ENCODE results near the gene PPARD.
"Not testable (repeated sequence)": the region's sequence is repeated elsewhere in the genome, so short reads cannot be mapped to it uniquely, and the experiment has no call there.

The PPARD gene

DNA sequence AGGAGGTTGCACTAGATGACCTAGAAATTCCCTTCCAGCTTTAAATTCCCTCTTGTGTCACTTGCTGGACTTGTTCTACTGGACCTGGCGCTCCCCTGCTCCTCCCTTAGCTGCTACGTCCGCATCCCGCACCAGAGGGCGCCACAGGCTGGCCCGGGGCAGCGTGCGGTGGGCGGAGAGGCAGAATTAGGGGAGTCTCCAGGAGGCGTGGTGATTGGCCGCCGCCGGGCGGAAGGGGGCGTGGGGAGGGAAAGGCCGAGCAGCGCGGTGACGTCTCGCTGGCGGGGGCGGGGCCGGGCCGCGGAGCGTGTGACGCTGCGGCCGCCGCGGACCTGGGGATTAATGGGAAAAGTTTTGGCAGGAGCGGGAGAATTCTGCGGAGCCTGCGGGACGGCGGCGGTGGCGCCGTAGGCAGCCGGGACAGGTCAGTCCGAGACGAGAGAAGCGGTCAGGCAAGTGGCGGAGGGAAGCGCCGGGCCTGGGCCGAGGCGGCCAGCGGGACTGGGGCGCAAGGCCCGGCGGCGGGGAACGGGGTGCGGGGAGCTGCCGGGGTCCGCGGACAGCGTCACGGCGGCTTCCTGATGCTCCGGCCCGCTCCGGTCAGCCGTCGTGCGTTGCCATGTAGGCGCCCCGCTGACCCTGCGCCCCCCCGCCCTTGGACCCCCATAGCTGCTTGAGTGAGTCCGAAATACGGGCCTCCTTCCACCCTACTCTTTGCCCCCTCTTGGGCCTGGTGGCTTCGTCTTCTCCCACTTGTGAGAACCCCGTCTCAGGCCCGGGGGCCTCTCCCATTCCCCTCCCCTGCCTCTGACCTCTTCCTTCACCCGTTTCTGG, at the start of gene PPARD:
TSS of gene PPARD (plus strand) at position 301 of the 834 bp plus-strand sequence. CDS start 68,530 bp downstream, outside the sequence.
- peak; percentile 87 for FAIRE-seq
- DNase-seq (ENCODE audit: low spot score), result peak; percentile 100

DNA sequence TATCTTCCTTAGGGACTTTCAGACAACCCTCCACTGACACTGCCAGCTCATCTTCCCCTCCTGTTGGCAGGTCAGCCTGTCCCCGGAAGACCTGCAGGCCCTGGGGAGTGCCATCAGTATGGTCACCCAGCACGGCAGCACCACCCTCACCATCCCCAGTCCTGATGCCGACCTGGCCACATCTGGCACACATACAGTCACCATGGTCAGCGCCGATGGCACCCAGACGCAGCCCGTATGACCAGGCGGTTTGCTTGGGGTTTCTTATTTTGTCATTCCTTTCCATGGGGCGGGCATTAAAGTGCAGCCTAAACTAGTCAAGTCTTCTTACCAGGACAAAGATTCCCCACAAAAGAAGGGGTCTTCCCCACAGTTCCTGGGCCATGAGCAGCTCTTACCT, 48.7 kb upstream of the PPARD start:
- no peak for DNase-seq (ENCODE audit: low spot score)
- no peak for FAIRE-seq

DNA sequence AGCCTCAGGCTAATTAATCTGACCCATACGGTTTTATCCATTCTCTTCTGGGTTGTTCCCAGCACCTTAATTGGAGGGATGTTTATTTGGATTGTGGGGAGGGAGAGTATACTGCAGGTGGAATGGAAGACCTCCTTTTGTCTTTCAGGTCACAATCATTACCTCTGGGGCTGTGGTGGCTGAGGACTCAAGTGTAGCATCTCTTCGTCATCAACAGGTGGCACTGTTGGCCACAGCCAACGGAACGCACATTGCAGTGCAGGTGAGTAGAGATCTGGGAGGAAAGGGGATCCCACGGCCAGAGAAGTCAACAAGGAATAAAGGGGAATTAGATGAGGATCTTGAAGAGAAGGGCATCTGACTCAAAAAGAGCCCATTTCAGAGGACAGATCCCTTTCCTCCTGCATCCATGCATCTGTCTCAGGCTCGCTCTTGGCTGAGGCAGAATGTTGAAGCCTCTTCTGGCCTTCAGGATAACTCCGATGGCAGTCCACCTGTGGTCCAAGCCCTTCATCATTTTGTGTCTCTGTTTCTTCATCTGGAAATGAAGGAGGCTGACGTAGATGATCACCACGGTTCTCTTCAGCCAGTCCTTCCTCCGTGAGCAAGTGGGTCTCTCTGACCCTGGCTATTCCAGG, 47.9 kb upstream of the PPARD start:
- FAIRE-seq (peak; percentile 73), DNase-seq (ENCODE audit: low spot score) (peak; percentile 78)

DNA sequence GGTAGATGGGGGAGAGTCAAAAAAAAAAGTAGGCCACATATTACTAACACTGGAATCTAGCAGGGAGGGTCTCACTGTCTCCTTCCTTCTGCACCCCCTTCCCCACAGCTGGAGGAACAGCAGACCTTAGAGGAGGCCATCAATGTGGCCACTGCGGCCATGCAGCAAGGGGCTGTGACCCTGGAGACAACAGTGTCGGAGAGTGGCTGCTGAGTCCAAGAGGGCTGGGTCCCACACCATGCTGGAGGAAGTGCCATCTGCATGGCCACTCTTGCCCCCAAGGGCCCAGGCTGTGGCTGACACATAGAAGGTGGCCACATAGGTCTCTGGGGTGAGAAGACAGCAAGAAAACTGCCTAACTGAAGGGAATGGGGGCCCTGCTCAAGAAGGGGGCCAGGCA, 47.3 kb upstream of the PPARD start:
- FAIRE-seq (no peak), DNase-seq (ENCODE audit: low spot score) (no peak)

DNA sequence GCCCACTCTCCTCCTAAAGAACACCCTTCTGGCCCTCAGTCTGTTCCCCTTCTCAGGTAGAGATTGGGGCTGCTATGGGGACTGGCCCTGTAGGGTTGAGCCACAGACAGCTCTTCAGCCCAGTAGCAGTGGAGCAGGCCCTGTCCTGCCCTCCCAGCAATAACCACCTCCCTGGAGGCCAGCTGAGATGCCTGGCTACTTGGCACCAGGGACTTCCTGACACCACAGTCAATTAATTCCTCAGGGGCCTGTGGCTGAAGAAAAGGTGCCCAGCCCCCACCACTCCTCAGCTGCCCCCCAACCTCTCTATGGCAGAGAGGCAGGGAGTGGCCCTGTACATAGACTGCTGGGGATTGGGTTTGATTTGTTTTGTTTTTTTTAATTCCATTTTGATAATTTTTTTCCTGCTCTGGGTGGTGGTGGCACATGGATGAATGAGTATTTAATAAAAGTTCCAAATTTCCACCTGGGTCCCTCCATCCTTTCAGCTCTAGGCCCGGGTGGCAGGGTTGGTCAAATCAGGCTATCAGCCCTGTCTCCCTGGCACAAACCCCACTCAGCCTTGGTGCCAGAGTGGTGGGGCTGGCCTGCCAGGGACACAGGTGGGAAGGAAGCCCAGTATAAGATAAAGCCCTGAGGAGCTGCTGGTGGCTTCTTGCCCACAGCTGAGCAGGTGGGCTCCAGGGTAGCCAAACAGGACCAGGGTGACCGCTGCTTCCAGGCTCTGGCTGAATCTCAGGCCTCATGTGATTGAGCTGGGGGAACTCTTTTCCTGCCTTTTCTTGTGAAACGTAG, 46.6 kb upstream of the PPARD start:
- FAIRE-seq (no peak), DNase-seq (ENCODE audit: low spot score) (no peak)

DNA sequence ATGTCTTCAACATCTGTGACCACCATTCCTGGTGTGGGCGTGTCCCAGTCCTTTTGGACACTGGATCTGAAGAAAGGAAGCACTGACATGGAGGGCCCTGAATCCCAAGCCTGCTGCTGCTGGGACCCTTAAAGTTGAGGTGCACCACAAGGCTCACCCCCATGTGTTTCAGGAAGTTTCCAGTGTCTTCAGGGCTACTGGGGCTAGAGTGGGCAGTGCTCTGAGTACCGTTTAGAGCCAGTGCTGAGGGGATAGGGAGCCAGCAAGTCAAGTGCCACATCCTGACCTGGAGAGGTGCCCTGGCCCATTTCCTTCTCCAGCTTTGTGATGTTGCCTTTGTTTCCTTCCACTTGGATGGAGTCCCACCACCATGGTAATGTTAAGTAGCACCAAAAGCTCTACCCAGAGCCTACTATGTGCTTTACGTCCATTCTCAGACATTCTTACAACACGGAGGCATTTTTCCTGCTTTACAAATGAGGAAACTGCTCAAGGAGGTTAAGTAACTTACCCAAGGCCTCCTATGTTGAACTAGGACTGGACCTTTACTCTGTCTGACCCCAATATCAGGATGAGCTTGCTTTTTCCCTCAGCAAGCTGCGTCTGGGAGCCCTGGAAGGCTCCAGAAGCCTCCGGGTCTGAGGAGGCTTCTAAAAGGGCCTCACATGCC, 45.3 kb upstream of the PPARD start:
- FAIRE-seq, result no peak
- DNase-seq (ENCODE audit: low spot score), result no peak

DNA sequence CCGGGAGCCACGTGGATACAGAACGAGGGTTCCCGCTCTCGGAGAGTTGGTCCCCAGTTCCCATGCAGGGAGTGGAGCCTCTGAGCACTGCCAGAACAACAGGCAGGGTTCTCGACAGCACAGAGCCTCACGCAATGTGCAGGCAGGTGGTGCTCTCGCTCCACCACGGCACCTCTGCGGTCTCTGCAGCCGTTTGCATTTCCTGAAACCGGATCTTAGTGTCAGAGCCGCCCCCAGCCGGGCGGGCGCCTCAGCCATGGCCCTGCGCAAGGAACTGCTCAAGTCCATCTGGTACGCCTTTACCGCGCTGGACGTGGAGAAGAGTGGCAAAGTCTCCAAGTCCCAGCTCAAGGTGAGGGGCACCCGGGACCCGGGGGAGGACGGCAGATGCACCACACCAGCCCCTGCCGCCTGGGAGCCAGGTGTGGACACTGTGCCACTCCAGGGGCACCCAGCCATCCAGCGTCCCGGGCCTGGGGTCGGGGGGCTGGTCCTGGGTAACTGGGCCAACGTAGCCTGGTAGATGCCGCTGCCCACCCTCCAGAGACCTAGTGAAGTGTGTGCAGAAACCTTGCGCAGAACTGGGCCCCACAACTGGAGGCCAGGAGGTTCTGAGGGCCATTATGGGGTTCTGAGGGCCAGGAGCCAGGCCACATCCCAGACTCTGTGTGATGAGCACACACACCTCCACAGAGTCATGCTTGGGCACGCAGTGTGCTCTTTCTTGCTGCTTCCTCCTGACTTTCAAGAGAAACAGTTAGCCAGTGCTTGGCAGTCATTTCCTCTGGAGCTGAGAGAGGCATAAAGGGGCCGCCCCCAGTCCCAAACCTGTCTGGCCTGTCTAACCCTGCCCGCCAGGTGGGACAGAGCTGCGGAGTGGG, 44.5 kb upstream of the PPARD start, which contains the start of gene DEF6:
TSS of gene DEF6 (plus strand) at position 218 of the 881 bp plus-strand sequence. CDS start at position 257, 39 bp downstream.
- peak; percentile 45 for DNase-seq (ENCODE audit: low spot score)
- no peak for FAIRE-seq

DNA sequence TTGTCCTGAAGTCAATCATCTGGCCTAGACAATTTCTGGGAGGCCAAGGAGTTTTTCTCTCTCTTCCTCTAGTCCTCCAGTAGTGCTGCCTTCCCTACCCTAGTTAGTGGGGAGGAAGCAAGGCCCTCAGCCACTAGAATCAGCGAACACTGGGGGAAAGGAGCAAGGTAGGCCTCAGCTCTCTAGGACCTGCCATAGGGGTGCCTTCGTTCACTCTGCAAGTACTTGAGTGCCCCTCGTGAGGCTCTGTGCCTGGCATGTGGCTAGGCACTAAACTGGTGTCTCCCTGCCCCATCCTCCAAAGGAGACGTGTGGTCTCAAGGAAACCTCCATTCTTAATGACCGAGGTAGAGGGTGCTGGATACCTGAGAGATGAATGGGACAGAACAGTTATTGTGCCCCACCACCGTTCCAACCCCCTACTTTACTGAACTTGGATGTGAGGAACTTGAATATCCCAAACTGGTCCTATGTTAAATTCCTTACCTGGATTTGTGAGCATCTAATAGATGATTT, 43.7 kb upstream of the PPARD start:
- FAIRE-seq (no peak), DNase-seq (ENCODE audit: low spot score) (no peak)

DNA sequence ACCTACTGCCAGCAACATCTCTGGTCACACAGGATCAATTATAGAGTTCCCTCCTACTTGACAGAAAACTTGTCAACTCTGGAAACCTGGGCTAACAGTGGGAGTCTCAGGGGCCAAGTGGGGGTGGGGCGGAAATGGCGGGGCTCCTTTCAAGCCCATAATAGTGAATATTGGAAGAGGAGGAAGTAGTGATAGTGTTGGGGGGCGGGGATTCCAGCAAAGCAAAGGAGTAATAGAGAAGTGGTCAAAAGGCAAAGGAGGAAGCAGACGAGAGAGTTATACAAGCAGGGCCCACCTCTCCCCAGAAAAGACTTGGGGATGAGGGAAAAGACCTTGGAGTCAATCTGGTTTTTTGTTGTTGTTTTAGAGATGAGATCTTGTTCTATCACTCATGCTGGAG, 42.7 kb upstream of the PPARD start:
- DNase-seq (ENCODE audit: low spot score) (no peak), FAIRE-seq (no peak)

DNA sequence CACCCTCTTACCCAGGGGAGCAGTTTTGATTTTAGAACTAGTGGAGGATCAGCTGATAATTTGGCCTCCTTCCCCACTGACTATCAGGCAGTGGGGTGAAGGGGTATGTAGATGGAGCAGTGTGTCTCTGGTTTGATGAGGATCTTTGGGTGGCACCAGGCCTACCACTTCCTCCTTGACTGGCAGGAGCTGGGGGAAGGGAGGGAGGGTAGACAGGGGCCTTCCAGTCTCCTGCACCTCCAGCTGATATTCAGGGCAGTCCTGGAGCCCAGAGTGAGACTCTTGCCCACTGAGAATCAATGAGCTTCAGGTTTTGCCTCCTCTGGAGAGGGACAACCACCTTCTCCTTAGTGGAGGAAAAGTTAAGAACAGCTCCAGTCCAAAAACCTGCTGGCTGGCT, 41.5 kb upstream of the PPARD start:
- DNase-seq (ENCODE audit: low spot score), result no peak

DNA sequence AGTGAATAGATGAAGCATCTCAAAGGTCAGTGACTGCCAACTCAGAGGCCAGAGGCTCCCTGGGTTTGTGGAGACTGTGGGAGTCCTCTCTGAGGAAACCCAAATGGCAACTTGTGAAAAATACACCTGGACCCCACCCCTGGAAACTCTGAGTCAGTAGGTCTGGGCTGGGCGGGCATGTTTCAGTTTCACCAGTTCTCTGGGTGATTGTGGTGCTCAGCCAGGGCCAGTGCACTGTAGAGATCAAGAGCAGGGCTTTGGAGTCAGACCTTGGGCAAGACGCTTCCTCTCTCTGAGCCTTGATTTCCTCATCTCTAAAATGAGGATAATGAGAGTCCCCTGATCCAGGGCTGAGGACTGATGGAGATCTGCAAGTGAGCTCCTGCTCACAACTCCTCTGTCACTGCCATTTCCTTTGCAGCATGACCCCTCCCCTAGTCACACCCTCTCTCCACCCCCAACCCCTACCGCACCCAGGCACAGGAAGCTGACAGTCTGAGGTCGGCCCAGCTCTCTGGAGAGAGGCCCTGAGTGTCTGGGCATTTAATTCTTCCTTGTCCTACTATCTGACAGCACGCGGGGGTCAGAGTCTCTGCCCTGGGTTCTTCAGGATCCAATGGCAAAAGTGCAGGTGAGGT, 39.6 kb upstream of the PPARD start:
- FAIRE-seq, result no peak
- DNase-seq (ENCODE audit: low spot score), result peak; percentile 54

More for the DNA sequence above, 41.5 kb upstream of the PPARD start:
- no peak for FAIRE-seq

DNA sequence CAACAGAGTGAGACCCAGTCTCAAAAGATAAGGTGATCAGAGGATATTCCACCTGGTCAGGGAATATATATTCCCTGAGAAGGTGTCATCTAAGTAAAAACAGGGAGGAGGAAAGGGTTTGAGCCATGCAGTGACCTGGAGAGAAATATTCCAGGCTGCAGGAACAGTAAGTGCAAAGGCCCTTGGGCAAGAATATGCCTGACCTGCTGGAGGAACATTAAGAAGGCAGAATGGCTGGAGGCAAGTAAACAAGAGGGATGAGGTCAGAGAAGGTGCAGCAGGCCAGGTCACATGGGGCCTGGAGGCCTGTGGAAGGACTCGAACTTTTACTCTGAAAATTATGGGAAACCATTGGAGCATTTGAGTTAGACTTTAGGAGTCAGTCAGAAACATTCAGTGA, 38.1 kb upstream of the PPARD start:
- no peak for DNase-seq (ENCODE audit: low spot score)
- no peak for FAIRE-seq

DNA sequence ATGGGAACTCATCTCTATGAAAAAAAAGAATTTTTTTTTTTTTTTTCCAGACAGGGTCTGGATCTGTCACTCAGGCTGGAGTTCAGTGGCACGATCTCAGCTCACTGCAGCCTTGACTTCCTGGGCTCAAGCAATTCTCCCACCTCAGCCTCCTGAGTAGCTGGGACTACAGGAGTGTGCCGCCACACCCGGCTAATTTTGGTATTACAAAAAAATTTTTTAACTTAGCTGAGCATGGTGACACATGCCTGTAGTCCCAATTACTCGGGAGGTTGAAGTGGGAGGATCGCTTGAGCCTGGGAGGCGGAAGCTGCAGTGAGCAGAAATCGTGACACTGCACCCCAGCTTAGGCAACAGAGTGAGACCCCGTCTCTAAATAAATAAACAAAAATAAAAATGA, 37.2 kb upstream of the PPARD start:
- no peak for FAIRE-seq
- no peak for DNase-seq (ENCODE audit: low spot score)

DNA sequence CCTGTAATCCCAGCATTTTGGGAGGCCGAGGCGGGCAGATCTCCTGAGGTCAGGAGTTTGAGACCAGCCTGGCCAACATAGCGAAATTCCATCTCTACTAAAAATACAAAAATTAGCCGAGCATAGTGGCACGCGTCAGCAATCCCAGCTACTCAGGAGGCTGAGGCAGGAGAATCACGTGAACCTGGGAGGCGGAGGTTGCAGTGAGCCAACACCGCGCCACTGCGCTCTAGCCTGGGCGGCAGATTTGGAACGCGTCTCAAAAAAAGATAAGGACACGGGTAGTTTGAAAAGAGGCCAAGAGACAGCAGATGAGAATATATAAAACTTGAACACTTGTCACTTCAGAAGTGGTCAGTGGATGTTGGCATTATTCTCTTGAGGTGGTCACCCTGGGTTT, 35.2 kb upstream of the PPARD start:
- not testable (repeated sequence) for FAIRE-seq; DNase-seq (ENCODE audit: low spot score)

DNA sequence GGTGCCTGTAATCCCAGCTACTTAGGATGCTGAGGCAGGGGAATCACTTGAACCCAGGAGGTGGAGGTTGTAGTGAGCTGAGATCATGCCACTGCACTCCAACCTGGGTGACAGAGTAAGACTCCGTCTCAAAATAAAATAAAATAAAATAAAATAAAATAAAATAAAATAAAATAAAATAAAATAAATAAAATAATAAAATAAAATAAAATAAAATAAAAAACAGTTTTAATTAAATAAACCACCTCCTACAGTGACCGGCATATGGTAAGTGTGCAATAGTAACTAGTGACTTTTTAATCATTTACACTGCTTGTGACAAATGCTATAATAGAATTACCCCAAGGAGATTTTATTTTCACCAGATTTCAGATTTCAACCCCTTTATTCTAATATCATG, 33.8 kb upstream of the PPARD start:
- FAIRE-seq; DNase-seq (ENCODE audit: low spot score): not testable (repeated sequence)

DNA sequence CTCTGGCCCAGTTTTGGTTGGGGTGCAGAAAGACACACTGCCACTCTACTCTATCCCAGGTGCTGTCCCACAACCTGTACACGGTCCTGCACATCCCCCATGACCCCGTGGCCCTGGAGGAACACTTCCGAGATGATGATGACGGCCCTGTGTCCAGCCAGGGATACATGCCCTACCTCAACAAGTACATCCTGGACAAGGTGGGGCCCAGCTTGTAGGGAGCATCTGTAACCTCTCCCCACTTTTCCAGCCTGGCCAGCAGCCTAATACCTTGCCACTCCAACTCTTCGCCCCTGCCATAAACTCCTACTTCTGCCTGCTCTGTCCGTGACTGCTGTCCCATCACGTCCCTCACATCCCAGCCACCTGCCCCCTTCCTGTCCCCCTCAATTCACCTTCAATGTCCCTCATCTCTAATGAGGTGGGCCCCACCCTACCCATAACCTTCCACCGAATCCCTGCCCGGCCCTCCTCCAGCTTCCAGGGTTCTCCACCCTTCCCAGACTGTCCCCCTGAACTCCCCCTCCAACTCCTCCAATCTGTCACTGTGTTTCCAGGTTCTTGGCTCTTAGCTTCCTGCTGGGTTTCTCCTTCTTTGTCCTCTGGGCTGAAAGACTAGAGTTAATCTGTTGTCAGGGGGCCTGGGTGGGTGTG, 32.6 kb upstream of the PPARD start:
- FAIRE-seq (no peak), DNase-seq (ENCODE audit: low spot score) (no peak)

DNA sequence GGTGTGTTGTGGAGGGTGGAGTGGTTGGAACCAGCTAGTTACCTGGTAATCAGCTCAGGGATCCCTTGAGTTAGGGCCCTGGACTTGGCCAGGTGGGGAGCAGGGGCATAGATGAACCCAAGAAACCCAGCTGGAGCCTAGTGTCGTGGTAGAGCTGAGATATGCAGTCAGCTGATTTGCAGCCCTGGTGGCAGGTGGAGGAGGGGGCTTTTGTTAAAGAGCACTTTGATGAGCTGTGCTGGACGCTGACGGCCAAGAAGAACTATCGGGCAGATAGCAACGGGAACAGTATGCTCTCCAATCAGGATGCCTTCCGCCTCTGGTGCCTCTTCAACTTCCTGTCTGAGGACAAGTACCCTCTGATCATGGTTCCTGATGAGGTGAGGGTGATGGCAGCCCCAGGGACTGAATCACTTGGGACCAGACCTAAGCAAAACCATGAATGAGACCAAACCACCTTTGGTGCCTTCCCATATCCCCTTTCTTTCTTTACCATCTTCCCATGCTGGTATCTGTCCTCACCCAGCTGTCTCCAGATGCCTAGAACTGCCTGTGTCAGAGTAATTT, 32.0 kb upstream of the PPARD start:
- no peak for FAIRE-seq
- DNase-seq (ENCODE audit: low spot score), result no peak

DNA sequence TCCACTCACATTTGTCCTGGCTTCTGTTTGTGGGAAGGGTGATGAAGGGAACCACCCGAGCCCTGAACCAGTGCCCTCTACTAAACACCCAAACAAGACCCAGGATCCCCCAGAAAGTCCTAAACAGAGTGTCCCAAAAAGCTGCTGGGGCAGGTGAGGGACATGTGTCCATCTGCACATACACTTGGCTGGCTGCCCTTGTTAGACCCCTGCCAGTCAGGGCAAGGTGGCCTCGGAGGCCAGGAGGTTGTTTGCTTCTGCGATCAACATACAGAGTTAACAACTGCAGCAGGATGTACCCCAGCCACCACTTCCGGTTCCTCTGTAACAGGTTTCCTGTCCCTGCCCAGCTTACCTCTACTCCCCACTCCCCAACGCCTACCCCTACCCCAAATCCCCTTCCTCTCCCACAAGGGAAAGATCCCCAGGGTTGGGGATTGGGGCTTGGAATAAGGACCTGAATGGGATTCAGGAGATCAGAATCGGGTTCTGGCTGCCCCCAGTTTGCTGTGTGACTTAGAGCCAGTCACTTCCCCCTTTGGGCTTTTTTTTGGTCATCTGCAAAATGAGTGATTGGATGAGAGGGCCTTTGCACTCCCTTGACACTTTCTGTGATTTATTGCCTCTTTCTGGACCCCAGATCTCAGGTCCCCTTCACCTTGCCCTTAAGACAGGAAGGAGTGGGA, 30.8 kb upstream of the PPARD start:
- FAIRE-seq (no peak), DNase-seq (ENCODE audit: low spot score) (no peak)
